ENCODE results near the gene HMX1.

The HMX1 gene

GRCh38 chr4:8862334-8862733 lies 9.3 kb downstream of the HMX1 start:
- Mint-ChIP-seq H3K27ac (no peak overlapping the region), H3K36me3 (ENCODE audit: low read depth) (no peaks in the 10 kb centered on the region), H3K4me3 (no peak overlapping the region), H3K4me1 (ENCODE audit: low read depth) (peaks cover 6% of the 10 kb centered on the region), H3K9me3 (no peaks in the 10 kb centered on the region), H3K27me3 (peaks cover 88% of the 10 kb centered on the region)
- no peak for DNase-seq

- Mint-ChIP-seq H3K27me3 (peaks cover 88% of the 10 kb centered on the region), H3K9me3 (no peaks in the 10 kb centered on the region), H3K36me3 (ENCODE audit: low read depth) (no peaks in the 10 kb centered on the region), H3K4me1 (ENCODE audit: low read depth) (peaks cover 6% of the 10 kb centered on the region), H3K4me3 (no peak overlapping the region), H3K27ac (peak overlapping the region; percentile 47)
- no peak for DNase-seq
Measured at GRCh38 chr4:8861576-8862295, 9.9 kb downstream of the HMX1 start.

DNA sequence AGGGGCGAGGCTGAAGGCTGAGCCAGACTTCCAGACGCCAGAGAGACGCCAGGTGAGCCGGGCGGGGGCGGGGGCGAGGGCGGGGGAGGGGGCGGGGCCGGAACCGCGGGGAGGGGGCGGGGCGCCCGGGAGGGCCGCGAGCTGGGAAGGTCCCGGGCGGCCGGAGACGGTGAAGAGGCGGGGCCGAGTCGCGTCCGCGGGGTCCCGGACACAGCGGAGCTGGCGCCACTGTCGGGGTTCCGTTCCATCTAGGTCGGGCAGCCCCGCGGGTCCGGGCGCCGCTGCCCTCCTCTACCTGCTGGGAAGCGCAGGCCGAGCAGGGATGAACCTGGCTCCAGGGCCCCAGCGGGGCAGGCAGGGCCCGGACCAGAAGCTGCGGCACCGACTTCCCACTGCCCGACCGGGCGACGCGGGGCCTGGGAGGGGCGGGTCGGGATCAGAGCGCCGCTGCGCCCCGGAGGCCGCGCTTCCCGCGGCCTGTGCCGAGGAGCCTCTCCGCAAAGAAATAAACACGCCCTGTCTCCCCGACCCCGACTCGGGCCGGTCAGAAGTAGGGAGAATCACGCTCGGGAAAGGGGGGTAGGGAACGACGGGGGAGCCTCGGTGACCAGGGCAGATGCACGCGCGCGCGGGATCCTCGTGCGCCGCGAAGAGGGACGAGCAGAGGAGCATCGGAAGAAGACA lies 10.6 kb downstream of the HMX1 start:
- no peak overlapping the region for H3K4me3 Mint-ChIP-seq
- DNase-seq, result no peak
- H3K9me3 Mint-ChIP-seq, result no peaks in the 10 kb centered on the region
- peaks cover 6% of the 10 kb centered on the region for H3K4me1 Mint-ChIP-seq (ENCODE audit: low read depth)
- peak overlapping the region; percentile 47 for H3K27ac Mint-ChIP-seq
- no peaks in the 10 kb centered on the region for H3K36me3 Mint-ChIP-seq (ENCODE audit: low read depth)
- peaks cover 88% of the 10 kb centered on the region for H3K27me3 Mint-ChIP-seq

DNA sequence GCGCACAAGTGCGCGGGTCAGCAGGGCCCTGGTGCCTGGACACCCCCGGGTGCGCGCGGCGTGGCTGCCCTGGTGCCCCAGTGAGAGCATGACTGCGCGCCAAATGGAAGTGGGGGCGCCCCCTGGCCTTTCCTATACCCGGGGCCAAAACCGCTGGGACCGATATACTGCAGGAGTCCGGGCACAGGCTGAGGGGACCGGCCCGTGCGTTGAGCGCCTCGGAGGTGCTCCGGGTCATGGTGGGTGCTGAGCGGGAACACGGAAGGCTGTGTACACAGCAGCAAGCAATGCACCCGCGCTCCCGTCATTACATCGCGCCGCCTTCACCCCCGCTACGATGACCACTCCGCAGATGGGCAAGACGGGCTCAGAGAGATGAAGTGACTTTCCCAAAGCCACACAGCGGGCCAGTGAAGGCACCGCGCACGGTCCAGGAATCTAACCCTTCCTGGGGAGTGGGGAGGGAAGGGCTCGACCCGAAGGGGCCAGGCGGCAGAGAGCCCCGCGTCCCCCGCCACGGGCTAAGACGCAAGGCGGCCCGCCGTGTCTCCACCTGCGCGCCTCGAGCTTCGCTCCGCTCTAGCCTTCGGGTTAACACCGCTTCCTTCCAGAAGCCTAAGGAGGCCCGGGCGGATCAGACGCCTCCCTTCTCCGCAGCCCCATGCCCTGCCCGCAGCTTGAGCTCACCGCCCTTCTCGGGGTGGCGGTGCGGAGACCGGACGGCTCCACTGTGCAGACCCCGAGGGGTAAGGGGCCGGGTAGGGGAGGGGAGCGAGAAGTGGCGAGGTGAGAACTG lies 11.3 kb downstream of the HMX1 start:
- no peak overlapping the region for H3K4me3 Mint-ChIP-seq
- peaks cover 88% of the 10 kb centered on the region for H3K27me3 Mint-ChIP-seq
- H3K36me3 Mint-ChIP-seq (ENCODE audit: low read depth), result no peaks in the 10 kb centered on the region
- H3K9me3 Mint-ChIP-seq, result no peaks in the 10 kb centered on the region
- H3K4me1 Mint-ChIP-seq (ENCODE audit: low read depth), result peaks cover 6% of the 10 kb centered on the region
- no peak for DNase-seq
- no peak overlapping the region for H3K27ac Mint-ChIP-seq

GRCh38 chr4:8859550-8860095 lies 12.0 kb downstream of the HMX1 start:
- no peak for DNase-seq
- Mint-ChIP-seq H3K27me3 (peaks cover 88% of the 10 kb centered on the region), H3K27ac (no peak overlapping the region), H3K4me3 (no peak overlapping the region), H3K36me3 (ENCODE audit: low read depth) (no peaks in the 10 kb centered on the region), H3K4me1 (ENCODE audit: low read depth) (peaks cover 6% of the 10 kb centered on the region), H3K9me3 (no peaks in the 10 kb centered on the region)

DNA sequence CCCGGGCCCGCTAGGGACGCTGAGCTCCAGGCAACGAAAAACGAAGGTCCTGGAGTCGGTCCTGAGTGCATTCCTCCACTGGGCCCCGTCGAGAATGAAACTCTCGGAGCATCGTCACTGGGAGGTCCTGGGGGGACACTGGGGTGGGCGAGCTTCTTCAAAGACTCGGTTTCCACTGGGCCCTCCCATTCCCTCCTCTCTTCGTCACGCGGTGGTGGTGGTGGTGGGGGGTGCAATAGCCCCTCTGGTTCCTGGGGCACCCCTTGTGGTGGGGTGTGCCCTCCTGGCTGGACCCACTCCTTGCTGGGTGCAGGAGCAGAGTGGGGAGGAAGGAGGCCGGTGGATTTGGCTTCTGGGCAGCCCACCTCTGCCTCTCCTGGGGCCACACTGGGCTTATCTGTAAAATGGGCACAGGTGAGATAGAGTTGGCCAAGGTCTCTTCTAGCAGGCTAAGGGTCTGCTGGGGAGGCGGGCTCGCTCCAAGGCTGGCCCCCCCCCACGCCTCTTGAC lies 12.9 kb downstream of the HMX1 start:
- Mint-ChIP-seq H3K4me3 (no peak overlapping the region), H3K27me3 (peaks cover 85% of the 10 kb centered on the region), H3K36me3 (ENCODE audit: low read depth) (no peaks in the 10 kb centered on the region), H3K9me3 (no peaks in the 10 kb centered on the region), H3K4me1 (ENCODE audit: low read depth) (peaks cover 6% of the 10 kb centered on the region), H3K27ac (no peak overlapping the region)
- no peak for DNase-seq

GRCh38 chr4:8857766-8858700 lies 13.6 kb downstream of the HMX1 start:
- no peak for DNase-seq
- H3K4me3 Mint-ChIP-seq, result peak overlapping the region; percentile 20
- no peak overlapping the region for H3K27ac Mint-ChIP-seq
- H3K36me3 Mint-ChIP-seq (ENCODE audit: low read depth), result no peaks in the 10 kb centered on the region
- peaks cover 82% of the 10 kb centered on the region for H3K27me3 Mint-ChIP-seq
- H3K4me1 Mint-ChIP-seq (ENCODE audit: low read depth), result peaks cover 6% of the 10 kb centered on the region
- H3K9me3 Mint-ChIP-seq, result peaks cover 3% of the 10 kb centered on the region

DNA sequence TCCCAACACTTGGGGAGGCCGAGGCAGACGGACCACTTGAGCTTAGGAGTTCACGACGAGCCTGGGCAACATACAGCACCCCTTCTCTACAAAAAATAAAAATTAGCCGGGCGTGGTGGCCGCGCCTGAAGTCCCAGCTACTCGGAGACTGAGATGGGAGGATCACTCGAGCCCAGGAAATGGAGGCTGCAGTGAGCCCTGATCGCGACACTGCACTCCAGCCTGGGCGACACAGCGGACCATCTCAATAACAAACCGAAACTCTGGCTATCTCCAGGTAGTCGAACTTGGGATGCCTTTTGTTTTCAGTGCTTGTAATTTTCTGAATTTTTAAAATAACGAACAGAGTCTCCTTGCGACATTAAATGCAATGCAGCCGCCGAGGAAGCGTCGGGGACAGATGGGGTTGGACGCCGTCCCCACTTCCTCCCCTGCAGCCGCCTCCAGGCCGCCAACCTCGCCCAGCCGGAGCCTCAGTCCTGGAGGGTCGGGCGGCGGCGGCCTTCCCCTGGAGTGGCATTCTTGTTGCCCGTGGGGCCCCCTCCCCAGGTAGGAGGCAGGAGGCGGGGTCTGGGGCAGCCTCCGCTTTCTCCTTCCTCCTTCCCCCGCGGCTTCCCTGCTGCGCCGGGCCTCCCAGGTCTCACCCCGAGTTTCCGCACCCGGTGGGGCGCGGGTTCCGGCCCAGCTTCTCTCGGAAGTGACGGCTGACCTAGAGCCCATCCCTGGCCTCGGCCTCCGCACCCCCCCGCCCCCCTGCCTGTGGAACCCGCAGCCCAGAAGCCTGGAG lies 14.6 kb downstream of the HMX1 start:
- Mint-ChIP-seq H3K27me3 (peaks cover 81% of the 10 kb centered on the region), H3K4me1 (ENCODE audit: low read depth) (peaks cover 6% of the 10 kb centered on the region), H3K9me3 (peaks cover 6% of the 10 kb centered on the region), H3K36me3 (ENCODE audit: low read depth) (no peaks in the 10 kb centered on the region), H3K4me3 (peak overlapping the region; percentile 20), H3K27ac (no peak overlapping the region)
- no peak for DNase-seq

DNA sequence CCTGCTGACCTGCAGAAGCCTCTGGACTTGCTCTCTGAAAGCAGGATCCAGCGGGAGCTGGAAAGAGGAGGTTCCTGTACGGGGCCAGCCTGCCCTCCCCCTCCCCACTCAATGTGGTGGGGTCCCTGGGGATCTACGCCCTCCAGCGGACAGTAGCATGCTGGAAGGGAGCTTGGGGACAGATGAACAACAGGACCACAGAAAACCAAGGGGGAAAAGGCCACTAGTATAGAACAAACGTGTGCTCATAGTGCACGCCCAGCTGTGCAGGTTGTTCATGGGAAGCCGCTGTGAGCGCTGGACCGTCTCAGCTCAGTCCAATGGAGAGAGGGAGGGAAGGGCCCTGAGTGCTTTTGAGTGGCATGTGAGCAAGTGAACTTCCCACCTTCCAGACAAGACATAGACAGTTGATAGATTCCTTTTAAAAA lies 15.8 kb downstream of the HMX1 start:
- Mint-ChIP-seq H3K36me3 (ENCODE audit: low read depth) (no peaks in the 10 kb centered on the region), H3K27me3 (peaks cover 74% of the 10 kb centered on the region), H3K4me1 (ENCODE audit: low read depth) (peaks cover 6% of the 10 kb centered on the region), H3K27ac (no peak overlapping the region), H3K9me3 (peaks cover 6% of the 10 kb centered on the region), H3K4me3 (no peak overlapping the region)
- DNase-seq, result no peak

DNA sequence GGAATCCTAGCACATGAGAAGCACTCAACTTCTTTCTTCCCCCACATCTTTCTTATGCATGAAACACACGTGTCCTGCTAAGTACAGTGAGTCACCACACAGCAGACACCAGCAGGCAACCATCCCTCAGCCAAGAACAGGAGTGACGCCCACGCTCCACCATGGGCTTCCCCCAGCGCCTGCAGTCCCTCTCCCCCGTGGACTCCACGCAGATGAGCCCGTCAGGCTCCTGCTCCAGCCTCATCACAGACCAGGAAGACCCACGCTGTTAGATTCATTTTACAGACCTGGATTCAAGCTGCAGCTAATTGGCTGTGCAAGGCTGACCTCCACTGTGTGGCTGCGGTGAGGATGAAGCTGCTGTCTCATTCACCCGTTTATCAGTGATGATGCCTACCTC lies 16.7 kb downstream of the HMX1 start:
- no peak for DNase-seq
- peaks cover 6% of the 10 kb centered on the region for H3K9me3 Mint-ChIP-seq
- H3K27ac Mint-ChIP-seq, result no peak overlapping the region
- H3K4me3 Mint-ChIP-seq, result no peak overlapping the region
- H3K27me3 Mint-ChIP-seq, result peaks cover 66% of the 10 kb centered on the region
- peaks cover 3% of the 10 kb centered on the region for H3K4me1 Mint-ChIP-seq (ENCODE audit: low read depth)
- H3K36me3 Mint-ChIP-seq (ENCODE audit: low read depth), result no peaks in the 10 kb centered on the region

DNA sequence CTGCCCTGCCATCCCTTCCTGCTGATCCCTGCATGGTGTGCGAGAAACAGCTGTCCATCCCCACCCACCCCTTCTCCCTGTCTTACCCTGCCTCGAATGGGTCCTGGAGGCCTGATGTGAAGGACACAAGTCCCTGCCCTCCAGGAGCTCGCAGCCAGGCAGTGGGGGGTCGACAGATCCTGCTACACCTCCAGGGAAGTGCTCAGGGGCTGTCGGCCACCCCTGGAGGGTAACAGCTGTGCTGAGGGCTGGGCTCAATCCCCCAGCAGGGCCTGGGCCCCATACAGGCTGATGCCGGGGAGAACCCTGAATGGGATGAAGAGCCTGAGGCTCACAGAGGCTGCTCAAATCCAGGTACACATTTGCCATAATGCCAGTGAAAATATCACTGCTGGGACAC lies 17.6 kb downstream of the HMX1 start:
- H3K9me3 Mint-ChIP-seq, result peaks cover 6% of the 10 kb centered on the region
- H3K27me3 Mint-ChIP-seq, result peaks cover 59% of the 10 kb centered on the region
- no peak for DNase-seq
- H3K4me1 Mint-ChIP-seq (ENCODE audit: low read depth), result peaks cover 3% of the 10 kb centered on the region
- no peak overlapping the region for H3K4me3 Mint-ChIP-seq
- no peaks in the 10 kb centered on the region for H3K36me3 Mint-ChIP-seq (ENCODE audit: low read depth)
- H3K27ac Mint-ChIP-seq, result no peak overlapping the region

- no peak for DNase-seq
- Mint-ChIP-seq H3K4me3 (no peak overlapping the region), H3K9me3 (peaks cover 6% of the 10 kb centered on the region), H3K27ac (no peak overlapping the region), H3K36me3 (ENCODE audit: low read depth) (no peaks in the 10 kb centered on the region), H3K27me3 (peaks cover 61% of the 10 kb centered on the region), H3K4me1 (ENCODE audit: low read depth) (peaks cover 3% of the 10 kb centered on the region)
Measured at GRCh38 chr4:8853249-8853648, 18.4 kb downstream of the HMX1 start.

DNA sequence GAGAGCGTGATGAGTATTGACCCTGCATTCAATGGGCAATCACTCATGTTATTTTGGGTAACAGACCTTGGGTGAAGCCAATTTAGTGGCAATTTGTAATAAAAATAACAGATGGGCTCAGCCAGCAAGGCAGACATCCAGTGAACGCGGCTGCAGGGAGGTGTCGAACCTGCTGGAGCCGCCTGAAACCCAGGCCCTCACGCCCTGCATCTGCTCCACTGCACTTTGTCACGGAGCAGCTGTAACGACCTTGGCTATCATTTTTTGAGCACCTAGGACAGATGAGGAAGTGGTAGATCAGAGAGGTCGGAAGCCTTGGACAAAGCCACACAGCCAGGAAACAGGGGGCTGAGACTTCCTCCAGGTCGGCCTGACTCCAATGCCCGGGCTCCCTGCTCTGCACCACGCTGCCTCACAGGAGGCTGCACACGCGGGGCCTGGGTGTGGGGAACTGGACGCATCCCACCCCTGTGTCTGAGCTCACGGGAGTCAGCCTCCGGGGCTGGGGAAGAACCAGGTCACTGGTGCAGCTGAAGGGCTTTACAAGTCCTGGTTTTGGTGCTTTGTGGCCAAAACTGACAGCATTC lies 19.4 kb downstream of the HMX1 start:
- Mint-ChIP-seq H3K27ac (no peak overlapping the region), H3K36me3 (ENCODE audit: low read depth) (no peaks in the 10 kb centered on the region), H3K27me3 (peaks cover 53% of the 10 kb centered on the region), H3K4me1 (ENCODE audit: low read depth) (no peaks in the 10 kb centered on the region), H3K9me3 (peaks cover 6% of the 10 kb centered on the region), H3K4me3 (no peak overlapping the region)
- no peak for DNase-seq

Measured in activated T-cell treated with anti-CD3 and anti-CD28 coated beads, Interleukin-2, amount 50 U/mL, for 24 hours (primary cell).